HL-60 (cell line): ENCODE measurements around the gene PPCDC.

Experiments
- GABPA ChIP-seq: IDR thresholded peaks from 2 replicates; pipeline ENCODE4 v1.6.1; 2012; ENCODE audit warnings: low read depth
- POLR2AphosphoS5 ChIP-seq: IDR thresholded peaks from 2 replicates; pipeline ENCODE4 v1.6.1; 2012; ENCODE audit warnings: low read depth
- REST ChIP-seq: IDR thresholded peaks from 2 replicates; pipeline ENCODE4 v1.6.1; 2012; ENCODE audit warnings: low read depth; ENCODE audit not compliant: insufficient replicate concordance
- SPI1 ChIP-seq: IDR thresholded peaks from 2 replicates; pipeline ENCODE4 v1.6.1; 2012; ENCODE audit warnings: low read depth, mild to moderate bottlenecking, borderline replicate concordance
- TF ChIP-seq, protein P1 (sequence below): IDR thresholded peaks from one replicate; pipeline ENCODE4 v1.5.1; 2011; ENCODE audit warnings: low read length, control low read depth, inconsistent platforms; ENCODE audit not compliant: insufficient read depth

- TF ChIP-seq, protein P1, sequence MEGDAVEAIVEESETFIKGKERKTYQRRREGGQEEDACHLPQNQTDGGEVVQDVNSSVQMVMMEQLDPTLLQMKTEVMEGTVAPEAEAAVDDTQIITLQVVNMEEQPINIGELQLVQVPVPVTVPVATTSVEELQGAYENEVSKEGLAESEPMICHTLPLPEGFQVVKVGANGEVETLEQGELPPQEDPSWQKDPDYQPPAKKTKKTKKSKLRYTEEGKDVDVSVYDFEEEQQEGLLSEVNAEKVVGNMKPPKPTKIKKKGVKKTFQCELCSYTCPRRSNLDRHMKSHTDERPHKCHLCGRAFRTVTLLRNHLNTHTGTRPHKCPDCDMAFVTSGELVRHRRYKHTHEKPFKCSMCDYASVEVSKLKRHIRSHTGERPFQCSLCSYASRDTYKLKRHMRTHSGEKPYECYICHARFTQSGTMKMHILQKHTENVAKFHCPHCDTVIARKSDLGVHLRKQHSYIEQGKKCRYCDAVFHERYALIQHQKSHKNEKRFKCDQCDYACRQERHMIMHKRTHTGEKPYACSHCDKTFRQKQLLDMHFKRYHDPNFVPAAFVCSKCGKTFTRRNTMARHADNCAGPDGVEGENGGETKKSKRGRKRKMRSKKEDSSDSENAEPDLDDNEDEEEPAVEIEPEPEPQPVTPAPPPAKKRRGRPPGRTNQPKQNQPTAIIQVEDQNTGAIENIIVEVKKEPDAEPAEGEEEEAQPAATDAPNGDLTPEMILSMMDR, result no peak
- TF ChIP-seq POLR2AphosphoS5, result no peak
- no peak for TF ChIP-seq GABPA
- no peak for TF ChIP-seq SPI1
- TF ChIP-seq REST, result no peak
These were observed 21.0 kb upstream of the PPCDC start for GRCh38 chr15:75002398-75002797.
